Endothelial cell (in vitro differentiated cells): ENCODE results near the gene ACOXL. TPM values are rescaled to one million over a fixed set of nuclear protein-coding genes. Genes with fewer than 3 reads are reported as not detected.

ENCODE experiments used
- DNase-seq: peaks from one replicate; pipeline ENCODE4 v3.0.0; 2021; ENCODE audit warnings: low spot score
- H3K27ac Mint-ChIP-seq: one replicate; pipeline ENCODE4 v1.8.0; 2021; ENCODE audit warnings: mixed read lengths, inconsistent platforms; ENCODE audit not compliant: unreplicated experiment
- H3K27me3 Mint-ChIP-seq: one replicate; pipeline ENCODE4 v1.8.0; 2021; ENCODE audit warnings: mild to moderate bottlenecking, moderate library complexity, mixed read lengths, inconsistent platforms; ENCODE audit not compliant: unreplicated experiment
- H3K36me3 Mint-ChIP-seq: one replicate; pipeline ENCODE4 v1.8.0; 2021; ENCODE audit warnings: mild to moderate bottlenecking, low read depth, mixed read lengths, inconsistent platforms; ENCODE audit not compliant: unreplicated experiment
- H3K4me1 Mint-ChIP-seq: one replicate; pipeline ENCODE4 v1.8.0; 2021; ENCODE audit warnings: mild to moderate bottlenecking, mixed read lengths, inconsistent platforms; ENCODE audit not compliant: unreplicated experiment
- H3K4me3 Mint-ChIP-seq: one replicate; pipeline ENCODE4 v1.8.0; 2021; ENCODE audit warnings: mild to moderate bottlenecking, mixed read lengths, inconsistent platforms; ENCODE audit not compliant: unreplicated experiment
- H3K9me3 Mint-ChIP-seq: one replicate; pipeline ENCODE4 v1.8.0; 2021; ENCODE audit warnings: mixed read lengths, inconsistent platforms; ENCODE audit not compliant: unreplicated experiment
- CTCF ChIP-seq: fragments of 200-600 bp; sonication (generic); IDR thresholded peaks from one replicate; pipeline ENCODE4 v1.5.0; 2021; ENCODE audit warnings: antibody characterized with exemption; ENCODE audit not compliant: unreplicated experiment
- total RNA-seq: library from RNA; stranded (reverse); fragmentation: NEBNext Ultra II Directional; extraction: Animal tissue kit (Norgen Biotek cat#: 25700); gene quantifications from one replicate; pipeline ENCODE4 v1.2.1, GENCODE V29; 2021; ENCODE audit not compliant: unreplicated experiment

The ACOXL gene
- total RNA-seq, 1 donor from 2014 or later = 0.44 TPM

DNA sequence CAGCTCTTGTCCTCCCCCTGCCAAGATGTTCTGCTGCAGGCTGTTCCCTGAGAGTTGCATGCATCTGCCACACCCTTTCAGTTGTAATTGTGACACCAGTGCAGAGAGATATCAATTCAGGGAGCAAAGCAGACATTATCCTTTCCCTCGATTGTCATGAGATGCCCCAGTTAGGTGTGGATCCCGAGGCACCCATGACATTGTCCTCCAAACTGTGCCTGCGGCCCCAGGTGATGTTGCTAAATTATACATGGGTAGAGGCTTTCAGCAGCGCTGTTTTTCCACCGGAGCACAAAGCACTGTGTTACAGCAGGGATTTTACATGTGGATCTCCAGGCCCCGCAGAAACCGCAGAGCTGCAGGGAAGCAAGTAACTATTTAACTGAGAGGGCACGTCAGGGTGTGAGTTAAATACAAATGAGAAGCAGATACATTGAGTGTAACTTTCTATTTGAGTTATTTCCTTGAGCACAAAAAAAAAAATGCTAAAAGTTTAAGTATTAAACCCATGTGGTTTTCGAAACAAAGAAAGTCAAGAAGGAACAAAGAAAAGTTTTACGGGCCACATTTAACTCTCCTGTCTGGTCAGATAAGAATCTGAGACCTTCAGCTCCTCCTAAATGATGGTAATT is 298.0 kb downstream of the ACOXL start:
- Mint-ChIP-seq H3K9me3 (no peaks in the 10 kb centered on the region), H3K27me3 (no peaks in the 10 kb centered on the region), H3K4me3 (no peak overlapping the region), H3K4me1 (no peaks in the 10 kb centered on the region), H3K36me3 (peaks cover 3% of the 10 kb centered on the region), H3K27ac (no peak overlapping the region)
- no peak for TF ChIP-seq CTCF
- DNase-seq = no peak

- Mint-ChIP-seq H3K9me3 (no peaks in the 10 kb centered on the region), H3K36me3 (peaks cover 3% of the 10 kb centered on the region), H3K27me3 (no peaks in the 10 kb centered on the region), H3K27ac (no peak overlapping the region), H3K4me1 (no peaks in the 10 kb centered on the region), H3K4me3 (no peak overlapping the region)
- DNase-seq = no peak
- TF ChIP-seq CTCF = no peak
Measured at GRCh38 chr2:111030945-111031344, 298.6 kb downstream of the ACOXL start.

- Mint-ChIP-seq H3K27ac (no peak overlapping the region), H3K36me3 (peaks cover 3% of the 10 kb centered on the region), H3K4me1 (no peaks in the 10 kb centered on the region), H3K4me3 (no peak overlapping the region), H3K27me3 (no peaks in the 10 kb centered on the region), H3K9me3 (no peaks in the 10 kb centered on the region)
- TF ChIP-seq CTCF = no peak
- DNase-seq = no peak
Measured at GRCh38 chr2:111031546-111032478, 299.4 kb downstream of the ACOXL start.

GRCh38 chr2:111032721-111033429 is 300.5 kb downstream of the ACOXL start:
- Mint-ChIP-seq H3K4me1 (no peaks in the 10 kb centered on the region), H3K9me3 (no peaks in the 10 kb centered on the region), H3K4me3 (no peak overlapping the region), H3K36me3 (peaks cover 3% of the 10 kb centered on the region), H3K27me3 (no peaks in the 10 kb centered on the region), H3K27ac (no peak overlapping the region)
- no peak for TF ChIP-seq CTCF
- DNase-seq = no peak
